C4-2B (cell line): ENCODE measurements around the gene SPTBN5.
A peak's percentile ranks its signal among the peaks of the same experiment; 100 is the strongest.

Source experiments
- H3K27ac ChIP-seq: fragments of 450-650 bp; 2 replicates; pipeline ENCODE4 v1.5.1; 2017
- CTCF ChIP-seq: fragments of 450-650 bp; conservative IDR thresholded peaks from 2 replicates; pipeline ENCODE4 v1.5.1; 2017; ENCODE audit warnings: mild to moderate bottlenecking
- ZFX ChIP-seq: fragments of 450-650 bp; IDR thresholded peaks from 2 replicates; pipeline ENCODE4 v1.6.1; 2017

SPTBN5 gene

GRCh38 chr15:41825572-41826535 lies 68.0 kb downstream of the SPTBN5 start:
- no peak overlapping the region for H3K27ac ChIP-seq
- no peak for TF ChIP-seq CTCF
- no peak for TF ChIP-seq ZFX

GRCh38 chr15:41825145-41825544 lies 68.7 kb downstream of the SPTBN5 start:
- no peak overlapping the region for H3K27ac ChIP-seq
- TF ChIP-seq ZFX (no peak), CTCF (no peak)

- TF ChIP-seq ZFX (no peak), CTCF (no peak)
- no peak overlapping the region for H3K27ac ChIP-seq
Observed at GRCh38 chr15:41824062-41824745, 69.6 kb downstream of the SPTBN5 start.

- H3K27ac ChIP-seq: no peak overlapping the region
- no peak for TF ChIP-seq CTCF
- no peak for TF ChIP-seq ZFX
Observed at GRCh38 chr15:41823502-41823901, 70.4 kb downstream of the SPTBN5 start.

- no peak for TF ChIP-seq ZFX
- no peak for TF ChIP-seq CTCF
- H3K27ac ChIP-seq: no peak overlapping the region
Observed at GRCh38 chr15:41822957-41823356, 70.9 kb downstream of the SPTBN5 start.

- H3K27ac ChIP-seq: no peak overlapping the region
- TF ChIP-seq ZFX (no peak), CTCF (no peak)
Observed at GRCh38 chr15:41822471-41822870, 71.4 kb downstream of the SPTBN5 start.

GRCh38 chr15:41821831-41822230 lies 72.0 kb downstream of the SPTBN5 start:
- peak overlapping the region; percentile 49; the same call in 1 of the 2 replicates for H3K27ac ChIP-seq
- TF ChIP-seq CTCF (no peak), ZFX (no peak)
